K562 (cell line): ENCODE measurements around the gene ARPP21. TPM values are rescaled to one million over a fixed set of nuclear protein-coding genes. Genes with fewer than 3 reads are reported as not detected.

Source experiments
- ATAC-seq: fragments of 200-7000 bp; cut with Tn5 transposase; 3 replicates; pipeline ENCODE4 v1.9.1; 2020; ENCODE audit warnings: moderate library complexity
- BruUV-seq: library from RNA; stranded (reverse); fragments of 400-500 nt; replicated peaks from 2 replicates; lab custom pipeline; 2021; lab: Mats Ljungman, UMichigan
- CTCF ChIA-PET: fragments of 300-600 bp; formaldehyde crosslinking; extraction: SDS; loops from one replicate; lab custom pipeline; 2021; ENCODE audit warnings: low intra/inter-chr PET ratio; lab: Yijun Ruan, JAX
- POLR2A ChIA-PET: fragments of 300-600, 350-650 bp; sonication (Branson Sonifier 250); formaldehyde crosslinking; extraction: SDS; loops from one replicate; lab custom pipeline; 2021; ENCODE audit warnings: antibody characterized with exemption, inconsistent platforms; lab: Yijun Ruan, JAX
- DNase-seq, 4 experiments: peaks; one replicate each; pipeline versions ENCODE4 v3.0.0 to v3.0.0-alpha.2; 2011 to 2018; ENCODE audit warnings: low spot score in 3 of 4, mixed read lengths in 3 of 4; ENCODE audit errors: extremely low read depth in 1 of 4
- FAIRE-seq: peaks from 2 replicates; lab custom pipeline; 2011; peaks lifted over from hg19 to GRCh38; lab: Jason Lieb, UNC
- H2AFZ ChIP-seq: 2 replicates; pipeline ENCODE4 v1.6.0; 2011; ENCODE audit warnings: low read depth, low read length, control low read depth, inconsistent platforms
- H3K27ac ChIP-seq: fragments of 200-600 bp; 3 replicates; pipeline ENCODE4 v1.8.0; 2011; ENCODE audit warnings: low read depth, mild to moderate bottlenecking, control low read depth, inconsistent platforms, low read length, moderate library complexity, mixed read lengths; ENCODE audit errors: extremely low read depth
- H3K27me3 ChIP-seq, 2 experiments: fragments of 300-600 bp in 1 of 2; 2 replicates in 1 of 2; 3 replicates in 1 of 2; pipeline versions ENCODE4 v1.6.0 to v1.8.0; 2011; ENCODE audit warnings: inconsistent platforms in 2 of 2, low read length in 2 of 2, mild to moderate bottlenecking in 1 of 2, mixed read lengths in 1 of 2, moderate library complexity in 1 of 2; ENCODE audit not compliant: control insufficient read depth in 2 of 2, insufficient read depth in 2 of 2
- H3K36me3 ChIP-seq: fragments of 300-600 bp; 3 replicates; pipeline ENCODE4 v1.8.0; 2011; ENCODE audit warnings: mild to moderate bottlenecking, low read length, inconsistent platforms; ENCODE audit not compliant: control insufficient read depth, insufficient read depth
- H3K4me1 ChIP-seq, 2 experiments: fragments of 200-600 bp in 1 of 2; replicated peaks in 1 of 2; 2 replicates in 1 of 2; 3 replicates in 1 of 2; pipeline versions ENCODE4 v1.5.1 to v1.8.0; 2011; ENCODE audit warnings: inconsistent platforms in 2 of 2, low read length in 2 of 2, mild to moderate bottlenecking in 1 of 2, mixed read lengths in 1 of 2, moderate library complexity in 1 of 2; ENCODE audit not compliant: control insufficient read depth in 2 of 2, insufficient read depth in 2 of 2
- H3K4me2 ChIP-seq: 2 replicates; pipeline ENCODE4 v1.6.1; 2011; ENCODE audit warnings: low read length, control low read depth, inconsistent platforms, mixed read lengths; ENCODE audit not compliant: insufficient read depth
- H3K4me3 ChIP-seq: fragments of 200-600 bp; sonication (generic), shearing (Covaris generic); 2 replicates; pipeline ENCODE4 v1.5.1; 2016; ENCODE audit warnings: control low read depth, inconsistent platforms
- H3K79me2 ChIP-seq: fragments of 200-600 bp; 3 replicates; pipeline ENCODE4 v1.8.0; 2011; ENCODE audit warnings: low read length, inconsistent platforms; ENCODE audit not compliant: control insufficient read depth, insufficient read depth
- H3K9ac ChIP-seq, 2 experiments: 2 replicates each; pipeline versions ENCODE4 v1.6.0 to v1.6.1; 2011; ENCODE audit warnings: low read depth in 2 of 2, low read length in 2 of 2, control low read depth in 1 of 2, inconsistent platforms in 1 of 2, mild to moderate bottlenecking in 1 of 2, mixed read lengths in 1 of 2; ENCODE audit not compliant: insufficient read depth in 1 of 2
- H3K9me1 ChIP-seq: one replicate; pipeline ENCODE4 v1.6.0; 2011; ENCODE audit warnings: inconsistent platforms, mild to moderate bottlenecking, low read length, moderate library complexity; ENCODE audit not compliant: control insufficient read depth, insufficient read depth
- H3K9me3 ChIP-seq: replicated peaks from 2 replicates; pipeline ENCODE4 v1.5.1; 2011; ENCODE audit warnings: low read depth, low read length, inconsistent platforms; ENCODE audit not compliant: control insufficient read depth, insufficient read depth
- H4K20me1 ChIP-seq: replicated peaks from 2 replicates; pipeline ENCODE4 v1.6.1; 2011; ENCODE audit warnings: low read length, inconsistent platforms, mixed read lengths; ENCODE audit not compliant: control insufficient read depth, insufficient read depth
- ESRRB ChIP-seq: fragments of 250-450 bp; sonication (Bioruptor Pico); IDR thresholded peaks from 2 replicates; pipeline ENCODE4 v1.5.0; 2020; ENCODE audit warnings: mild to moderate bottlenecking, moderate library complexity, borderline replicate concordance
- GTF2A2 ChIP-seq: IDR thresholded peaks from 2 replicates; pipeline ENCODE4 v1.6.1; 2016; ENCODE audit warnings: mild to moderate bottlenecking, missing genetic modification characterization, missing compliant biosample characterization
- RREB1 ChIP-seq: fragments of 250-450 bp; sonication (Bioruptor Pico); IDR thresholded peaks from 2 replicates; pipeline ENCODE4 v1.4.0; 2020
- SOX6 ChIP-seq: fragments of 450-650 bp; IDR thresholded peaks from 2 replicates; pipeline ENCODE4 v1.6.1; 2014; ENCODE audit warnings: mild to moderate bottlenecking
- SP2 ChIP-seq: IDR thresholded peaks from 2 replicates; pipeline ENCODE4 v1.6.1; 2011; ENCODE audit warnings: mild to moderate bottlenecking, low read depth, low read length, moderate library complexity; ENCODE audit not compliant: poor library complexity, severe bottlenecking; ENCODE audit errors: extremely low read depth
- ZNF174 ChIP-seq: fragments of 250-450 bp; sonication (Bioruptor Pico); IDR thresholded peaks from 2 replicates; pipeline ENCODE4 v1.4.0; 2020; ENCODE audit warnings: mild to moderate bottlenecking
- WGBS: fragments of 100-300 bp; shearing (Covaris generic); methylation state at CpG from one replicate; pipeline ENCODE4 v1.1.6; 2016; ENCODE audit warnings: low coverage, mixed read lengths; ENCODE audit not compliant: insufficient coverage; ENCODE audit errors: missing lambda C conversion rate; 5-methylcytosine and 5-hydroxymethylcytosine counted together
- in situ Hi-C: fragments of 300-500 bp; cut with MboI; formaldehyde crosslinking; loops from 4 replicates; pipeline ENCODE4 v1.15.0; 2018; ENCODE audit warnings: inconsistent platforms, mixed read lengths
- intact Hi-C: fragments of 100-400 bp; cut with micrococcal nuclease; formaldehyde crosslinking; loops from 2 replicates; pipeline ENCODE4 v1.14.2; 2022
- polyA plus RNA-seq, 8 experiments: library from polyadenylated mRNA; depleted of rRNA in 4 of 8; stranded (reverse) in 5 of 8; unstranded in 3 of 8; fragments of >200 nt; fragmentation: Nextera tagmentation in 2 of 8; fragmentation: Illumina TruSeq in 1 of 8; extraction: Ambion mirVana in 2 of 8; extraction: Trizol in 1 of 8; gene quantifications; 2 replicates each; pipeline versions ENCODE4 v1.2.1 to v1.2.3, GENCODE V29; 2011 to 2014; ENCODE audit warnings: inconsistent platforms in 1 of 8, missing spikeins in 1 of 8
- total RNA-seq, 7 experiments: library from RNA; depleted of rRNA in 6 of 7; stranded (reverse); fragments of >200 nt in 6 of 7; fragmentation: Illumina TruSeq in 2 of 7; extraction: Trizol in 2 of 7; gene quantifications; 2 replicates each; pipeline versions ENCODE4 v1.2.1 to v1.2.3, GENCODE V29; 2011 to 2021; ENCODE audit warnings: low replicate concordance in 1 of 7
- TF ChIP-seq, protein P1 (sequence below): sonication (generic); formaldehyde crosslinking; IDR thresholded peaks from 2 replicates; pipeline ENCODE4 v1.8.1; 2023; ENCODE audit warnings: mild to moderate bottlenecking, missing genetic modification reagents

Gene ARPP21
- total and polyA plus RNA-seq, 9 of the 15 experiments (the other 6 are each of a cell fraction or from before 2014, with no cell fraction given): not detected

GRCh38 chr3:35653347-35653746 lies 14.0 kb downstream of the ARPP21 start:
- Histone ChIP-seq H3K79me2 (no peaks in the 10 kb centered on the region), H3K27me3 (no peaks in the 10 kb centered on the region), H3K4me3 (no peak overlapping the region), H4K20me1 (no peaks in the 10 kb centered on the region), H3K9me3 (no peaks in the 10 kb centered on the region), H3K9me1 (no peaks in the 10 kb centered on the region), H3K4me2 (no peak overlapping the region), H3K36me3 (no peaks in the 10 kb centered on the region), H2AFZ (no peak overlapping the region), H3K27ac (no peak overlapping the region), H3K4me1 (no peaks in the 10 kb centered on the region), H3K9ac (no peak overlapping the region)
- POLR2A ChIA-PET: no interaction called here
- CTCF ChIA-PET: no interaction called here
- FAIRE-seq: no peak
- 3% methylated on average over 7 of the region's 7 CpGs for WGBS
- intact Hi-C loops (no loop called here), in situ Hi-C loops (no loop called here)
- no peak for DNase-seq
- ATAC-seq: no peak
- BruUV-seq: no TSS peak
- no peak for TF ChIP-seq GTF2A2 (tag)
- TF ChIP-seq SP2: no peak
- no peak for TF ChIP-seq ZNF174 (CRISPR knock-in tag)
- no peak for TF ChIP-seq RREB1
- TF ChIP-seq SOX6: no peak
- TF ChIP-seq, protein P1, sequence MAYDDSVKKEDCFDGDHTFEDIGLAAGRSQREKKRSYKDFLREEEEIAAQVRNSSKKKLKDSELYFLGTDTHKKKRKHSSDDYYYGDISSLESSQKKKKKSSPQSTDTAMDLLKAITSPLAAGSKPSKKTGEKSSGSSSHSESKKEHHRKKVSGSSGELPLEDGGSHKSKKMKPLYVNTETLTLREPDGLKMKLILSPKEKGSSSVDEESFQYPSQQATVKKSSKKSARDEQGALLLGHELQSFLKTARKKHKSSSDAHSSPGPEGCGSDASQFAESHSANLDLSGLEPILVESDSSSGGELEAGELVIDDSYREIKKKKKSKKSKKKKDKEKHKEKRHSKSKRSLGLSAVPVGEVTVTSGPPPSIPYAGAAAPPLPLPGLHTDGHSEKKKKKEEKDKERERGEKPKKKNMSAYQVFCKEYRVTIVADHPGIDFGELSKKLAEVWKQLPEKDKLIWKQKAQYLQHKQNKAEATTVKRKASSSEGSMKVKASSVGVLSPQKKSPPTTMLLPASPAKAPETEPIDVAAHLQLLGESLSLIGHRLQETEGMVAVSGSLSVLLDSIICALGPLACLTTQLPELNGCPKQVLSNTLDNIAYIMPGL (CRISPR knock-in tag): no peak
- no peak for TF ChIP-seq ESRRB (CRISPR knock-in tag)
